K562 (cell line): ENCODE measurements around the gene ARHGAP33. TPM values are rescaled to one million over a fixed set of nuclear protein-coding genes. Genes with fewer than 3 reads are reported as not detected.

ENCODE experiments used
- ATAC-seq: fragments of 200-7000 bp; cut with Tn5 transposase; 3 replicates; pipeline ENCODE4 v1.9.1; 2020; ENCODE audit warnings: moderate library complexity
- BruUV-seq: library from RNA; stranded (reverse); fragments of 400-500 nt; replicated peaks from 2 replicates; lab custom pipeline; 2021; lab: Mats Ljungman, UMichigan
- CTCF ChIA-PET: fragments of 300-600 bp; formaldehyde crosslinking; extraction: SDS; loops from one replicate; lab custom pipeline; 2021; ENCODE audit warnings: low intra/inter-chr PET ratio; lab: Yijun Ruan, JAX
- POLR2A ChIA-PET: fragments of 300-600, 350-650 bp; sonication (Branson Sonifier 250); formaldehyde crosslinking; extraction: SDS; loops from one replicate; lab custom pipeline; 2021; ENCODE audit warnings: antibody characterized with exemption, inconsistent platforms; lab: Yijun Ruan, JAX
- DNase-seq, 4 experiments: peaks; one replicate each; pipeline versions ENCODE4 v3.0.0 to v3.0.0-alpha.2; 2011 to 2018; ENCODE audit warnings: low spot score in 3 of 4, mixed read lengths in 3 of 4; ENCODE audit errors: extremely low read depth in 1 of 4
- FAIRE-seq: peaks from 2 replicates; lab custom pipeline; 2011; peaks lifted over from hg19 to GRCh38; lab: Jason Lieb, UNC
- H2AFZ ChIP-seq: 2 replicates; pipeline ENCODE4 v1.6.0; 2011; ENCODE audit warnings: low read depth, low read length, control low read depth, inconsistent platforms
- H3K27ac ChIP-seq: fragments of 200-600 bp; 3 replicates; pipeline ENCODE4 v1.8.0; 2011; ENCODE audit warnings: low read depth, mild to moderate bottlenecking, control low read depth, inconsistent platforms, low read length, moderate library complexity, mixed read lengths; ENCODE audit errors: extremely low read depth
- H3K27me3 ChIP-seq, 2 experiments: fragments of 300-600 bp in 1 of 2; 2 replicates in 1 of 2; 3 replicates in 1 of 2; pipeline versions ENCODE4 v1.6.0 to v1.8.0; 2011; ENCODE audit warnings: inconsistent platforms in 2 of 2, low read length in 2 of 2, mild to moderate bottlenecking in 1 of 2, mixed read lengths in 1 of 2, moderate library complexity in 1 of 2; ENCODE audit not compliant: control insufficient read depth in 2 of 2, insufficient read depth in 2 of 2
- H3K36me3 ChIP-seq: fragments of 300-600 bp; 3 replicates; pipeline ENCODE4 v1.8.0; 2011; ENCODE audit warnings: mild to moderate bottlenecking, low read length, inconsistent platforms; ENCODE audit not compliant: control insufficient read depth, insufficient read depth
- H3K4me1 ChIP-seq, 2 experiments: fragments of 200-600 bp in 1 of 2; replicated peaks in 1 of 2; 2 replicates in 1 of 2; 3 replicates in 1 of 2; pipeline versions ENCODE4 v1.5.1 to v1.8.0; 2011; ENCODE audit warnings: inconsistent platforms in 2 of 2, low read length in 2 of 2, mild to moderate bottlenecking in 1 of 2, mixed read lengths in 1 of 2, moderate library complexity in 1 of 2; ENCODE audit not compliant: control insufficient read depth in 2 of 2, insufficient read depth in 2 of 2
- H3K4me2 ChIP-seq: 2 replicates; pipeline ENCODE4 v1.6.1; 2011; ENCODE audit warnings: low read length, control low read depth, inconsistent platforms, mixed read lengths; ENCODE audit not compliant: insufficient read depth
- H3K4me3 ChIP-seq: fragments of 200-600 bp; sonication (generic), shearing (Covaris generic); 2 replicates; pipeline ENCODE4 v1.5.1; 2016; ENCODE audit warnings: control low read depth, inconsistent platforms
- H3K79me2 ChIP-seq: fragments of 200-600 bp; 3 replicates; pipeline ENCODE4 v1.8.0; 2011; ENCODE audit warnings: low read length, inconsistent platforms; ENCODE audit not compliant: control insufficient read depth, insufficient read depth
- H3K9ac ChIP-seq, 2 experiments: 2 replicates each; pipeline versions ENCODE4 v1.6.0 to v1.6.1; 2011; ENCODE audit warnings: low read depth in 2 of 2, low read length in 2 of 2, control low read depth in 1 of 2, inconsistent platforms in 1 of 2, mild to moderate bottlenecking in 1 of 2, mixed read lengths in 1 of 2; ENCODE audit not compliant: insufficient read depth in 1 of 2
- H3K9me1 ChIP-seq: one replicate; pipeline ENCODE4 v1.6.0; 2011; ENCODE audit warnings: inconsistent platforms, mild to moderate bottlenecking, low read length, moderate library complexity; ENCODE audit not compliant: control insufficient read depth, insufficient read depth
- H3K9me3 ChIP-seq: replicated peaks from 2 replicates; pipeline ENCODE4 v1.5.1; 2011; ENCODE audit warnings: low read depth, low read length, inconsistent platforms; ENCODE audit not compliant: control insufficient read depth, insufficient read depth
- H4K20me1 ChIP-seq: replicated peaks from 2 replicates; pipeline ENCODE4 v1.6.1; 2011; ENCODE audit warnings: low read length, inconsistent platforms, mixed read lengths; ENCODE audit not compliant: control insufficient read depth, insufficient read depth
- POLR2G ChIP-seq: fragments of 200-400 bp; formaldehyde crosslinking; IDR thresholded peaks from 2 replicates; pipeline ENCODE4 v1.6.1; 2017; ENCODE audit warnings: low read depth, mild to moderate bottlenecking, antibody characterized with exemption, low read length, moderate library complexity
- RBFOX2 ChIP-seq: fragments of 200-400 bp; formaldehyde crosslinking; IDR thresholded peaks from 2 replicates; pipeline ENCODE4 v1.6.1; 2017; ENCODE audit warnings: low read depth, mild to moderate bottlenecking, low read length, moderate library complexity
- SETDB1 ChIP-seq: IDR thresholded peaks from one replicate; pipeline ENCODE4 v1.6.1; 2012; ENCODE audit warnings: low read length, control low read depth, inconsistent platforms
- WGBS: fragments of 100-300 bp; shearing (Covaris generic); methylation state at CpG from one replicate; pipeline ENCODE4 v1.1.6; 2016; ENCODE audit warnings: low coverage, mixed read lengths; ENCODE audit not compliant: insufficient coverage; ENCODE audit errors: missing lambda C conversion rate; 5-methylcytosine and 5-hydroxymethylcytosine counted together
- in situ Hi-C: fragments of 300-500 bp; cut with MboI; formaldehyde crosslinking; loops from 4 replicates; pipeline ENCODE4 v1.15.0; 2018; ENCODE audit warnings: inconsistent platforms, mixed read lengths
- intact Hi-C: fragments of 100-400 bp; cut with micrococcal nuclease; formaldehyde crosslinking; loops from 2 replicates; pipeline ENCODE4 v1.14.2; 2022
- polyA plus RNA-seq, 8 experiments: library from polyadenylated mRNA; depleted of rRNA in 4 of 8; stranded (reverse) in 5 of 8; unstranded in 3 of 8; fragments of >200 nt; fragmentation: Nextera tagmentation in 2 of 8; fragmentation: Illumina TruSeq in 1 of 8; extraction: Ambion mirVana in 2 of 8; extraction: Trizol in 1 of 8; gene quantifications; 2 replicates each; pipeline versions ENCODE4 v1.2.1 to v1.2.3, GENCODE V29; 2011 to 2014; ENCODE audit warnings: inconsistent platforms in 1 of 8, missing spikeins in 1 of 8
- total RNA-seq, 7 experiments: library from RNA; depleted of rRNA in 6 of 7; stranded (reverse); fragments of >200 nt in 6 of 7; fragmentation: Illumina TruSeq in 2 of 7; extraction: Trizol in 2 of 7; gene quantifications; 2 replicates each; pipeline versions ENCODE4 v1.2.1 to v1.2.3, GENCODE V29; 2011 to 2021; ENCODE audit warnings: low replicate concordance in 1 of 7

ARHGAP33 gene
- total and polyA plus RNA-seq, 9 of the 15 experiments (the other 6 are each of a cell fraction or from before 2014, with no cell fraction given), result 0.06 to 26.6 (median 1.6) TPM; not detected in 1

GRCh38 chr19:35784503-35785338 lies 9.4 kb downstream of the ARHGAP33 start:
- Histone ChIP-seq H3K9me3 (no peaks in the 10 kb centered on the region), H4K20me1 (no peaks in the 10 kb centered on the region), H3K9me1 (no peaks in the 10 kb centered on the region), H3K4me1 (peaks cover 0 to 40% of the 10 kb centered on the region in 2 experiments; a peak in 1 of 5 replicates), H3K27me3 (no peaks in the 10 kb centered on the region), H3K36me3 (peaks cover 12% of the 10 kb centered on the region; the same call in 1 of the 3 replicates), H3K27ac (no peak overlapping the region), H3K79me2 (no peaks in the 10 kb centered on the region), H2AFZ (no peak overlapping the region), H3K9ac (no peak overlapping the region), H3K4me3 (no peak overlapping the region), H3K4me2 (no peak overlapping the region)
- DNase-seq, result no peak
- intact Hi-C loops (no loop called here), in situ Hi-C loops (no loop called here)
- FAIRE-seq, result no peak
- ChIA-PET POLR2A (interaction anchor here (0.6 kb wide), 1 partner anchor 90 kb away, joined by 3 read pairs; no protein-coding TSS in a partner anchor), CTCF (no interaction called here)
- TF ChIP-seq POLR2G (0 out of 2 replicates have a peak, but pooled peaks have one; percentile 8), SETDB1 (no peak), RBFOX2 (peak; percentile 44)
- no TSS peak for BruUV-seq
- no peak for ATAC-seq
- 83% methylated on average over 15 of the region's 45 CpGs for WGBS

- H3K9me3 ChIP-seq, result no peaks in the 10 kb centered on the region
- no peak overlapping the region for H3K27ac ChIP-seq
- BruUV-seq, result no TSS peak
- no peak overlapping the region for H3K9ac ChIP-seq
- no peaks in the 10 kb centered on the region for H3K27me3 ChIP-seq
- intact Hi-C loops (no loop called here), in situ Hi-C loops (no loop called here)
- H2AFZ ChIP-seq, result no peak overlapping the region
- peaks cover 0 to 41% of the 10 kb centered on the region in 2 experiments; a peak in 1 of 5 replicates for H3K4me1 ChIP-seq
- no peak overlapping the region for H3K4me3 ChIP-seq
- 86% methylated on average over 7 of the region's 10 CpGs for WGBS
- H3K79me2 ChIP-seq, result no peaks in the 10 kb centered on the region
- no peaks in the 10 kb centered on the region for H4K20me1 ChIP-seq
- H3K36me3 ChIP-seq, result peaks cover 7% of the 10 kb centered on the region; the same call in 1 of the 3 replicates
- ChIA-PET CTCF (no interaction called here), POLR2A (interaction anchor here (0.6 kb wide), 1 partner anchor 90 kb away, joined by 3 read pairs; no protein-coding TSS in a partner anchor)
- ATAC-seq, result no peak
- no peaks in the 10 kb centered on the region for H3K9me1 ChIP-seq
- no peak for DNase-seq
- no peak overlapping the region for H3K4me2 ChIP-seq
- FAIRE-seq, result no peak
- TF ChIP-seq RBFOX2, result peak; percentile 2; the same call in 1 of the 2 replicates
Measured at GRCh38 chr19:35785339-35785627, 9.9 kb downstream of the ARHGAP33 start.
